Hepatocyte (in vitro differentiated cells): Measurements from ENCODE around the gene BIRC2. TPM values are rescaled to one million over a fixed set of nuclear protein-coding genes. Genes with fewer than 3 reads are reported as not detected.

Experiments used
- DNase-seq: peaks from one replicate; pipeline ENCODE4 v3.0.0-alpha.2; 2016; ENCODE audit warnings: low spot score
- H2AFZ ChIP-seq: fragments of 200-600 bp; sonication (generic); 2 replicates; pipeline ENCODE4 v1.6.0; 2016; ENCODE audit warnings: antibody characterized with exemption, mild to moderate bottlenecking
- H3K27ac ChIP-seq: fragments of 200-600 bp; sonication (generic); 2 replicates; pipeline ENCODE4 v1.5.1; 2016; ENCODE audit warnings: mild to moderate bottlenecking
- H3K27me3 ChIP-seq: fragments of 200-600 bp; sonication (generic); 2 replicates; pipeline ENCODE4 v1.6.1; 2016
- H3K36me3 ChIP-seq: fragments of 200-600 bp; sonication (generic); replicated peaks from 2 replicates; pipeline ENCODE4 v1.5.1; 2016; ENCODE audit warnings: low read depth; ENCODE audit not compliant: insufficient read depth
- H3K4me1 ChIP-seq: fragments of 200-600 bp; sonication (generic); 2 replicates; pipeline ENCODE4 v1.5.1; 2016; ENCODE audit warnings: mild to moderate bottlenecking, moderate library complexity; ENCODE audit not compliant: insufficient read depth
- H3K4me2 ChIP-seq: fragments of 200-600 bp; sonication (generic); 2 replicates; pipeline ENCODE4 v1.6.0; 2016
- H3K4me3 ChIP-seq: fragments of 200-600 bp; sonication (generic); 2 replicates; pipeline ENCODE4 v1.5.1; 2016; ENCODE audit warnings: mild to moderate bottlenecking
- H3K79me2 ChIP-seq: fragments of 200-600 bp; sonication (generic); 2 replicates; pipeline ENCODE4 v1.6.0; 2017; ENCODE audit warnings: mild to moderate bottlenecking
- H3K9me2 ChIP-seq: fragments of 200-600 bp; sonication (generic); replicated peaks from 2 replicates; pipeline ENCODE4 v1.6.0; 2017; ENCODE audit warnings: mild to moderate bottlenecking; ENCODE audit not compliant: insufficient read depth
- H3K9me3 ChIP-seq: fragments of 200-600 bp; sonication (generic); 2 replicates; pipeline ENCODE4 v1.5.1; 2016; ENCODE audit warnings: low read depth, mild to moderate bottlenecking
- H4K20me1 ChIP-seq: fragments of 200-600 bp; sonication (generic); 2 replicates; pipeline ENCODE4 v1.6.0; 2016; ENCODE audit warnings: mild to moderate bottlenecking; ENCODE audit not compliant: insufficient read depth, poor library complexity, severe bottlenecking
- EZH2 ChIP-seq: fragments of 200-600 bp; sonication (generic); IDR thresholded peaks from 2 replicates; pipeline ENCODE4 v1.6.1; 2016; ENCODE audit warnings: antibody characterized with exemption, mild to moderate bottlenecking, borderline replicate concordance
- EZH2phosphoT487 ChIP-seq: fragments of 200-600 bp; sonication (generic); IDR thresholded peaks from one replicate; pipeline ENCODE4 v1.6.1; 2018; ENCODE audit warnings: antibody characterized with exemption, mild to moderate bottlenecking, low read depth, moderate library complexity; ENCODE audit not compliant: unreplicated experiment, severe bottlenecking
- WGBS: methylation state at CpG from one replicate; pipeline ENCODE4 v1.1.6; 2016; ENCODE audit warnings: low lambda C conversion rate; ENCODE audit errors: missing lambda C conversion rate; 5-methylcytosine and 5-hydroxymethylcytosine counted together
- polyA plus RNA-seq: library from polyadenylated mRNA; unstranded; fragments of >200 nt; fragmentation: Nextera tagmentation; extraction: Ambion mirVana; gene quantifications from 2 replicates; pipeline ENCODE4 v1.2.1, GENCODE V29; 2016
- total RNA-seq: library from RNA; depleted of rRNA; stranded (reverse); fragments of >200 nt; gene quantifications from 2 replicates; pipeline ENCODE4 v1.2.3, GENCODE V29; 2014
- TF ChIP-seq, protein P1 (sequence below): fragments of 200-600 bp; sonication (generic); IDR thresholded peaks from 2 replicates; pipeline ENCODE4 v1.5.1; 2016; ENCODE audit warnings: antibody characterized with exemption, mild to moderate bottlenecking; ENCODE audit not compliant: poor library complexity

BIRC2 gene
- total and polyA plus RNA-seq, 2 experiments from 2014 or later = 37.7 to 85.7 TPM

DNA sequence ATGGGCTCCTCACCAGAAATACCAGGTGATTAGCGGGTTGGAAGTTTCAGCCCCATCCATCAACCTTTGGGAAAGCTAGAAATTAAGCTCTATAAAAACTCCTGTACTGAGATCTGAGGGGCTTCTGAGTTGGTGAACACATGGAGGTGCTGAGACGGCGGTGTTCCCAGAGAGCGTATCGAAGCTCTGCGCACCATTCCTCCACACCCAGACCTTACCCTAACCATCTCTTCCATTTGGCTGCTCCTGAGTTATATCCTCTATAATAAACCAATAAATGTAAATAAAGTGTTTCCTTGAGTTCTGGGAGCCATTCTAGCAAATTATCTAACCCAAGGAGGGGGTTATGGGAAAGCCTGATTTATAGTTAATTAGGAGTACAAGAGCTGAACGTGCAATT lies 64.1 kb downstream of the BIRC2 start:
- no peaks in the 10 kb centered on the region for H3K36me3 ChIP-seq
- no peak overlapping the region for H3K4me3 ChIP-seq
- H3K9me3 ChIP-seq = no peaks in the 10 kb centered on the region
- H3K9me2 ChIP-seq = no peaks in the 10 kb centered on the region
- H3K27ac ChIP-seq = no peak overlapping the region
- H3K4me1 ChIP-seq = peaks cover 7% of the 10 kb centered on the region
- no peak for DNase-seq
- H3K27me3 ChIP-seq = no peaks in the 10 kb centered on the region
- no peak overlapping the region for H3K4me2 ChIP-seq
- 95% methylated on average over 7 of the region's 7 CpGs for WGBS
- H2AFZ ChIP-seq = no peak overlapping the region
- peaks cover 25% of the 10 kb centered on the region for H4K20me1 ChIP-seq
- peaks cover 93% of the 10 kb centered on the region for H3K79me2 ChIP-seq
- TF ChIP-seq, protein P1, sequence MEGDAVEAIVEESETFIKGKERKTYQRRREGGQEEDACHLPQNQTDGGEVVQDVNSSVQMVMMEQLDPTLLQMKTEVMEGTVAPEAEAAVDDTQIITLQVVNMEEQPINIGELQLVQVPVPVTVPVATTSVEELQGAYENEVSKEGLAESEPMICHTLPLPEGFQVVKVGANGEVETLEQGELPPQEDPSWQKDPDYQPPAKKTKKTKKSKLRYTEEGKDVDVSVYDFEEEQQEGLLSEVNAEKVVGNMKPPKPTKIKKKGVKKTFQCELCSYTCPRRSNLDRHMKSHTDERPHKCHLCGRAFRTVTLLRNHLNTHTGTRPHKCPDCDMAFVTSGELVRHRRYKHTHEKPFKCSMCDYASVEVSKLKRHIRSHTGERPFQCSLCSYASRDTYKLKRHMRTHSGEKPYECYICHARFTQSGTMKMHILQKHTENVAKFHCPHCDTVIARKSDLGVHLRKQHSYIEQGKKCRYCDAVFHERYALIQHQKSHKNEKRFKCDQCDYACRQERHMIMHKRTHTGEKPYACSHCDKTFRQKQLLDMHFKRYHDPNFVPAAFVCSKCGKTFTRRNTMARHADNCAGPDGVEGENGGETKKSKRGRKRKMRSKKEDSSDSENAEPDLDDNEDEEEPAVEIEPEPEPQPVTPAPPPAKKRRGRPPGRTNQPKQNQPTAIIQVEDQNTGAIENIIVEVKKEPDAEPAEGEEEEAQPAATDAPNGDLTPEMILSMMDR = no peak
- TF ChIP-seq EZH2 (no peak), EZH2phosphoT487 (no peak)

DNA sequence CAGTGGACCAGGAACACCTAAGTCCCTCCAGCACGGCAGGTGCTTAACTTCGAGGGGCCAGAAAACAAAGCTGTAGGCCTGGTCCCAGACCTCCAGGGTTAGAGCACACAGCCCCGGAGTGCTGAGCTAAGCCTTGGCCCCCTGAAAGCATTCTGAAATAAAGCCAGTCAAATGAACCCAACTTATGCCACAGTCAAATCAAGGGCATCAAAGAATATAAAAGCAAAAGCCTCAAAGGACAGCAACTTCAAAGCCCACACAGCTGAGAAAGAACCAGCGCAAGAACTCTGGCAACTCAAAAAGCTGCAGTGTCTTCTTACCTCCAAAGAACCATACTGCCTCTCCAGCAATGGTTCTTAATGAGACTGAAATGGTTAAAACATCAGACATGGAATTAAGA lies 66.5 kb downstream of the BIRC2 start:
- peaks cover 14% of the 10 kb centered on the region for H4K20me1 ChIP-seq
- WGBS = 92% methylated on average over 4 of the region's 4 CpGs
- TF ChIP-seq EZH2 = no peak
- TF ChIP-seq EZH2phosphoT487 = no peak
- TF ChIP-seq, protein P1 = no peak

DNA sequence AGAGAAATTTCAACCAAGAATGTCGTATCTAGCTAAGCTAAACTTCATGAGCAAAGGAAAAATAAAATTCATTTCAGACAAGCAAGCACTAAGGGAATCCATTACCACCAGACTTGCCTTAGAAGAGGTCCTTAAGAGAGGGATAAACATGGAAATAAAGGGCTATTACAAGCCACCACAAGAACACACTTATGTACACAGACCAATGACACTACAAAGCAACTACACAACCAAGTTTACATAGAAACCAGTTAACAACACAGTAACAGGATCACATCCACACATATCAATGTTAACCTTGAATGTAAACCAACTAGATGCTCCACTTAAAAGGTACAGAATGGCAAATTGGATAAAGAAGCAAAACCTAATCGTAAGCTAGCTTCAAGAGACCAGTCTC lies 67.5 kb downstream of the BIRC2 start:
- Histone ChIP-seq H3K79me2 (peaks cover 95% of the 10 kb centered on the region), H3K27ac (no peak overlapping the region), H2AFZ (no peak overlapping the region), H3K4me3 (no peak overlapping the region), H3K4me1 (peaks cover 6% of the 10 kb centered on the region), H3K9me2 (no peaks in the 10 kb centered on the region), H3K27me3 (no peaks in the 10 kb centered on the region), H3K4me2 (no peak overlapping the region), H3K9me3 (peaks cover 3% of the 10 kb centered on the region), H4K20me1 (peaks cover 13% of the 10 kb centered on the region), H3K36me3 (no peaks in the 10 kb centered on the region)
- WGBS = 93% methylated on average over 2 of the region's 2 CpGs
- no peak for DNase-seq
- TF ChIP-seq EZH2 = no peak
- TF ChIP-seq, protein P1 = no peak
- no peak for TF ChIP-seq EZH2phosphoT487

More for the DNA sequence above, 66.5 kb downstream of the BIRC2 start:
- Histone ChIP-seq H3K36me3 (no peaks in the 10 kb centered on the region), H3K4me2 (no peak overlapping the region), H3K79me2 (peaks cover 95% of the 10 kb centered on the region), H3K27me3 (no peaks in the 10 kb centered on the region), H3K4me3 (no peak overlapping the region), H2AFZ (no peak overlapping the region), H3K4me1 (peaks cover 7% of the 10 kb centered on the region), H3K9me2 (no peaks in the 10 kb centered on the region), H3K27ac (no peak overlapping the region), H3K9me3 (peaks cover 3% of the 10 kb centered on the region)
- DNase-seq = no peak
